ENCODE data around the gene TMEM219.

DNA sequence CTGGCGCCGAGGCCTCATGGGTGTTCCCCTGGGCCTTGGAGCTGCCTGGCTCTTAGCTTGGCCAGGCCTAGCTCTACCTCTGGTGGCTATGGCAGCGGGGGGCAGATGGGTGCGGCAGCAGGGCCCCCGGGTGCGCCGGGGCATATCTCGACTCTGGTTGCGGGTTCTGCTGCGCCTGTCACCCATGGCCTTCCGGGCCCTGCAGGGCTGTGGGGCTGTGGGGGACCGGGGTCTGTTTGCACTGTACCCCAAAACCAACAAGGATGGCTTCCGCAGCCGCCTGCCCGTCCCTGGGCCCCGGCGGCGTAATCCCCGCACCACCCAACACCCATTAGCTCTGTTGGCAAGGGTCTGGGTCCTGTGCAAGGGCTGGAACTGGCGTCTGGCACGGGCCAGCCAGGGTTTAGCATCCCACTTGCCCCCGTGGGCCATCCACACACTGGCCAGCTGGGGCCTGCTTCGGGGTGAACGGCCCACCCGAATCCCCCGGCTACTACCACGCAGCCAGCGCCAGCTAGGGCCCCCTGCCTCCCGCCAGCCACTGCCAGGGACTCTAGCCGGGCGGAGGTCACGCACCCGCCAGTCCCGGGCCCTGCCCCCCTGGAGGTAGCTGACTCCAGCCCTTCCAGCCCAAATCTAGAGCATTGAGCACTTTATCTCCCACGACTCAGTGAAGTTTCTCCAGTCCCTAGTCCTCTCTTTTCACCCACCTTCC lies 25.6 kb downstream of the TMEM219 start:
- TF ChIP-seq POLR2A (IDR thresholded peaks at IDR 0.05), result no peak
- TF ChIP-seq, protein P1, sequence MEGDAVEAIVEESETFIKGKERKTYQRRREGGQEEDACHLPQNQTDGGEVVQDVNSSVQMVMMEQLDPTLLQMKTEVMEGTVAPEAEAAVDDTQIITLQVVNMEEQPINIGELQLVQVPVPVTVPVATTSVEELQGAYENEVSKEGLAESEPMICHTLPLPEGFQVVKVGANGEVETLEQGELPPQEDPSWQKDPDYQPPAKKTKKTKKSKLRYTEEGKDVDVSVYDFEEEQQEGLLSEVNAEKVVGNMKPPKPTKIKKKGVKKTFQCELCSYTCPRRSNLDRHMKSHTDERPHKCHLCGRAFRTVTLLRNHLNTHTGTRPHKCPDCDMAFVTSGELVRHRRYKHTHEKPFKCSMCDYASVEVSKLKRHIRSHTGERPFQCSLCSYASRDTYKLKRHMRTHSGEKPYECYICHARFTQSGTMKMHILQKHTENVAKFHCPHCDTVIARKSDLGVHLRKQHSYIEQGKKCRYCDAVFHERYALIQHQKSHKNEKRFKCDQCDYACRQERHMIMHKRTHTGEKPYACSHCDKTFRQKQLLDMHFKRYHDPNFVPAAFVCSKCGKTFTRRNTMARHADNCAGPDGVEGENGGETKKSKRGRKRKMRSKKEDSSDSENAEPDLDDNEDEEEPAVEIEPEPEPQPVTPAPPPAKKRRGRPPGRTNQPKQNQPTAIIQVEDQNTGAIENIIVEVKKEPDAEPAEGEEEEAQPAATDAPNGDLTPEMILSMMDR (IDR thresholded peaks at IDR 0.05), result no peak
